ENCODE data around the gene S100A5.
A peak's percentile ranks its signal among the peaks of the same experiment; 100 is the strongest.

Gene S100A5

GRCh38 chr1:153490272-153491051 is 50.3 kb downstream of the S100A5 start (continued):
- TF ChIP-seq PRDM2 (tag by site-specific recombination; IDR thresholded peaks at IDR 0.05; ENCODE audit: borderline replicate concordance) (no peak), GFI1B (tag by site-specific recombination; IDR thresholded peaks at IDR 0.05) (peak; percentile 99), ZNF658 (tag by site-specific recombination; IDR thresholded peaks at IDR 0.05) (no peak), SCRT2 (tag by site-specific recombination; IDR thresholded peaks at IDR 0.05) (peak; percentile 99), SP7 (tag by site-specific recombination; IDR thresholded peaks at IDR 0.05) (peak; percentile 92), ZXDB (tag by site-specific recombination; IDR thresholded peaks at IDR 0.05) (peak; percentile 86), YY1 (tag by site-specific recombination; IDR thresholded peaks at IDR 0.05) (no peak), ZFP41 (tag by site-specific recombination; IDR thresholded peaks at IDR 0.05; ENCODE audit: borderline replicate concordance) (no peak), TSHZ1 (tag by site-specific recombination; IDR thresholded peaks at IDR 0.05; ENCODE audit: borderline replicate concordance) (peak; percentile 95), ZNF626 (tag by site-specific recombination; IDR thresholded peaks at IDR 0.05) (no peak), TCF7L2 (IDR thresholded peaks at IDR 0.05; ENCODE audit: borderline replicate concordance, low read depth, low read length) (no peak), AEBP2 (tag by site-specific recombination; IDR thresholded peaks at IDR 0.05; ENCODE audit: borderline replicate concordance) (no peak), ZBTB11 (tag by site-specific recombination; conservative IDR thresholded peaks at IDR 0.05; ENCODE audit: low read depth) (no peak), SP3 (tag by site-specific recombination; IDR thresholded peaks at IDR 0.05) (peak; percentile 42), ZNF157 (tag by site-specific recombination; IDR thresholded peaks at IDR 0.05) (no peak), ZNF133 (tag by site-specific recombination; IDR thresholded peaks at IDR 0.05) (no peak), ZNF48 (tag by site-specific recombination; IDR thresholded peaks at IDR 0.05) (no peak), ZNF580 (tag by site-specific recombination; IDR thresholded peaks at IDR 0.05) (peak; percentile 62; the same call in 1 of the 2 replicates), ZNF660 (tag by site-specific recombination; IDR thresholded peaks at IDR 0.05) (no peak; the same call in none of the 2 replicates), ZNF701 (tag by site-specific recombination; IDR thresholded peaks at IDR 0.05) (no peak), KLF8 (tag by site-specific recombination; IDR thresholded peaks at IDR 0.05) (peak; percentile 69), ZEB2 (tag by site-specific recombination; IDR thresholded peaks at IDR 0.05) (peak; percentile 97), ZNF16 (tag by site-specific recombination; IDR thresholded peaks at IDR 0.05; ENCODE audit: low read depth) (no peak)
